Measurements from ENCODE around the gene CYP27A1. TPM values are rescaled to one million over a fixed set of nuclear protein-coding genes. Genes with fewer than 3 reads are reported as not detected.
A peak's percentile ranks its signal among the peaks of the same experiment; 100 is the strongest.

CYP27A1 gene
- total RNA-seq, 1 donor from 2014 or later: 0.11 TPM

- Mint-ChIP-seq H3K27ac (no peak overlapping the region), H3K4me3 (no peak overlapping the region), H3K4me1 (peaks cover 18% of the 10 kb centered on the region), H3K9me3 (no peaks in the 10 kb centered on the region), H3K27me3 (ENCODE audit: insufficient read depth, low read depth) (peaks cover 75% of the 10 kb centered on the region), H3K36me3 (no peaks in the 10 kb centered on the region)
- Histone ChIP-seq H2AFZ (replicated peaks) (no peak overlapping the region), H3K27me3 (peaks cover 100% of the 10 kb centered on the region), H3K4me2 (no peak overlapping the region), H3F3A (ENCODE audit: low read depth) (peaks cover 25% of the 10 kb centered on the region), H3K27ac (no peak overlapping the region), H3K79me2 (ENCODE audit: low read depth) (no peaks in the 10 kb centered on the region), H3K9me3 (ENCODE audit: low read depth) (no peaks in the 10 kb centered on the region), H3K4me1 (peaks cover 24% of the 10 kb centered on the region), H3K36me3 (no peaks in the 10 kb centered on the region), H3K9ac (no peak overlapping the region), H3K4me3 (no peak overlapping the region), H4K20me1 (ENCODE audit: low read depth) (peaks cover 29% of the 10 kb centered on the region)
- TF ChIP-seq EZH2 (IDR thresholded peaks at IDR 0.05): no peak
- TF ChIP-seq EZH2phosphoT487 (IDR thresholded peaks at IDR 0.05): no peak
- no peak for TF ChIP-seq CTCF (IDR thresholded peaks at IDR 0.05)
- DNase-seq (ENCODE audit: low spot score): no peak
Measured at GRCh38 chr2:218856167-218856895, 74.4 kb downstream of the CYP27A1 start.

- no peak overlapping the region for H3K4me3 ChIP-seq
- peaks cover 24% of the 10 kb centered on the region for H3K4me1 ChIP-seq
- Mint-ChIP-seq H3K36me3 (no peaks in the 10 kb centered on the region), H3K27ac (no peak overlapping the region), H3K9me3 (no peaks in the 10 kb centered on the region), H3K27me3 (ENCODE audit: insufficient read depth, low read depth) (peaks cover 80% of the 10 kb centered on the region), H3K4me1 (peaks cover 18% of the 10 kb centered on the region), H3K4me3 (no peak overlapping the region)
- peaks cover 34% of the 10 kb centered on the region for H4K20me1 ChIP-seq (ENCODE audit: low read depth)
- no peak for DNase-seq (ENCODE audit: low spot score)
- H3F3A ChIP-seq (ENCODE audit: low read depth): peaks cover 30% of the 10 kb centered on the region
- no peak overlapping the region for H3K4me2 ChIP-seq
- H3K79me2 ChIP-seq (ENCODE audit: low read depth): no peaks in the 10 kb centered on the region
- peaks cover 100% of the 10 kb centered on the region for H3K27me3 ChIP-seq
- TF ChIP-seq EZH2 (IDR thresholded peaks at IDR 0.05) (no peak), CTCF (IDR thresholded peaks at IDR 0.05) (no peak), EZH2phosphoT487 (IDR thresholded peaks at IDR 0.05) (no peak)
- no peak overlapping the region for H3K9ac ChIP-seq
- no peaks in the 10 kb centered on the region for H3K36me3 ChIP-seq
- no peak overlapping the region for H3K27ac ChIP-seq
- H2AFZ ChIP-seq (replicated peaks): no peak overlapping the region
- no peaks in the 10 kb centered on the region for H3K9me3 ChIP-seq (ENCODE audit: low read depth)
Measured at GRCh38 chr2:218856896-218857243, 74.9 kb downstream of the CYP27A1 start.

- no peak overlapping the region for H3K27ac ChIP-seq
- H4K20me1 ChIP-seq (ENCODE audit: low read depth): peaks cover 35% of the 10 kb centered on the region
- no peaks in the 10 kb centered on the region for H3K9me3 ChIP-seq (ENCODE audit: low read depth)
- peak overlapping the region; percentile 41 for H3K4me3 Mint-ChIP-seq
- no peaks in the 10 kb centered on the region for H3K36me3 Mint-ChIP-seq
- H3K79me2 ChIP-seq (ENCODE audit: low read depth): no peaks in the 10 kb centered on the region
- H3K4me2 ChIP-seq: no peak overlapping the region
- H3K27me3 Mint-ChIP-seq (ENCODE audit: insufficient read depth, low read depth): peaks cover 86% of the 10 kb centered on the region
- peaks cover 18% of the 10 kb centered on the region for H3K4me1 Mint-ChIP-seq
- no peaks in the 10 kb centered on the region for H3K36me3 ChIP-seq
- no peak overlapping the region for H2AFZ ChIP-seq (replicated peaks)
- H3K9me3 Mint-ChIP-seq: no peaks in the 10 kb centered on the region
- DNase-seq (ENCODE audit: low spot score): no peak
- H3K9ac ChIP-seq: no peak overlapping the region
- H3K4me3 ChIP-seq: no peak overlapping the region
- H3K27me3 ChIP-seq: peaks cover 100% of the 10 kb centered on the region
- peaks cover 30% of the 10 kb centered on the region for H3F3A ChIP-seq (ENCODE audit: low read depth)
- TF ChIP-seq EZH2 (IDR thresholded peaks at IDR 0.05): no peak
- no peak for TF ChIP-seq EZH2phosphoT487 (IDR thresholded peaks at IDR 0.05)
- TF ChIP-seq CTCF (IDR thresholded peaks at IDR 0.05): no peak
- H3K27ac Mint-ChIP-seq: no peak overlapping the region
- peaks cover 24% of the 10 kb centered on the region for H3K4me1 ChIP-seq
Measured at GRCh38 chr2:218857371-218858137, 75.6 kb downstream of the CYP27A1 start.

Data from neural progenitor cell (in vitro differentiated cells).